AG04450 (cell line): ENCODE data around the gene SGSM2. TPM values are rescaled to one million over a fixed set of nuclear protein-coding genes. Genes with fewer than 3 reads are reported as not detected.
A peak's percentile ranks its signal among the peaks of the same experiment; 100 is the strongest.

ENCODE experiments used
- CTCF ChIA-PET: fragments of 300-600, 350-600 bp; formaldehyde crosslinking; extraction: SDS; loops from one replicate; lab custom pipeline; 2022; ENCODE audit warnings: antibody characterized with exemption, inconsistent platforms; lab: Charles Lee
- POLR2A ChIA-PET: fragments of 350-600 bp; formaldehyde crosslinking; extraction: SDS; loops from one replicate; lab custom pipeline; 2021; ENCODE audit warnings: antibody characterized with exemption, inconsistent platforms; lab: Yijun Ruan, JAX
- DNase-seq: peaks from one replicate; pipeline ENCODE4 v3.0.0-alpha.2; 2011; ENCODE audit warnings: low read depth, low spot score
- H3K27ac ChIP-seq: one replicate; pipeline ENCODE4 v1.5.1; 2012; ENCODE audit warnings: low read depth, low read length, control low read depth
- H3K27me3 ChIP-seq: one replicate; pipeline ENCODE4 v1.6.0; 2012; ENCODE audit warnings: low read length; ENCODE audit not compliant: control insufficient read depth, insufficient read depth
- H3K4me3 ChIP-seq: 2 replicates; pipeline ENCODE4 v1.5.1; 2011; ENCODE audit warnings: mild to moderate bottlenecking, low read depth, low read length, control low read depth
- H3K9me3 ChIP-seq: 2 replicates; pipeline ENCODE4 v1.5.1; 2012; ENCODE audit warnings: low read length; ENCODE audit not compliant: control insufficient read depth, insufficient read depth
- polyA plus RNA-seq: library from polyadenylated mRNA; depleted of rRNA; stranded (reverse); fragments of >200 nt; gene quantifications from 2 replicates; pipeline ENCODE4 v1.2.3, GENCODE V29; 2011
- TF ChIP-seq, protein P1 (sequence below): IDR thresholded peaks from 2 replicates; pipeline ENCODE4 v1.5.1; 2011; ENCODE audit warnings: low read depth, low read length, control low read depth, inconsistent platforms

The SGSM2 gene
- polyA plus RNA-seq, 1 experiment, result 19.7 TPM

DNA sequence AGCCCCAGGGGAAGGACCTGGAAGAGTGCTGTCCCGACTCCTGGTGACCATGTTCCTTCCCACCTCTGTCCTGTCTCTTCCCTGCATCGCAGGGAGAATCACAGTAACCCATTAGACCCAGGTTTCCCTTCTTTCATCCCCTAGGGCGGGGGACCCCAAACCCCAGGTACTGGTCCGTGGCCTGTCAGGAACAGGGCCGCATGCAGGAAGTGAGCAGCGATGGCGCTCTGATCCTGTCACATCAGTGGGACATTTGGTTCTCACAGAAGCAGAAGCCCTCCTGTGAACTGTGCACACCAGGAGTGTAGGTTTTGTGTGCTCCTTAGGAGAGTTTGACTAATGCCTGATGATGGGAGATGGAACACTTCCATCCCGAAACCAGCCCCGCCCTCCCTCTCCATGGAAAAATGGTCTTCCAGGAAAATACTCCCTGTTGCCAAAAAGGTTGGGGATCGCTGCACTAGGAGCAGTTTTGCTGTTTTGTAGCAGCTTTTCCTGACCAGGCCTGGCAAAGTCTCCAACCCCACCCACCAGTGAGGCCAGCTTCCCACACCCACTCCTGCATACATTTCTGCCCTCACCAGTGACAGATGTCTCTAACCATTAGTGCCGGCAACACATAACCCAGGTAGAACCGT lies 53.0 kb downstream of the SGSM2 start:
- Histone ChIP-seq H3K4me3 (no peak overlapping the region), H3K9me3 (no peaks in the 10 kb centered on the region; the same call in 1 of the 2 replicates), H3K27ac (no peak overlapping the region), H3K27me3 (no peaks in the 10 kb centered on the region)
- ChIA-PET CTCF (interaction anchor here (1.1 to 3.0 kb wide), 2 partner anchors 8 to 26 kb away, joined by 7 to 33 read pairs; no protein-coding TSS in a partner anchor), POLR2A (no interaction called here)
- no peak for DNase-seq
- TF ChIP-seq, protein P1, sequence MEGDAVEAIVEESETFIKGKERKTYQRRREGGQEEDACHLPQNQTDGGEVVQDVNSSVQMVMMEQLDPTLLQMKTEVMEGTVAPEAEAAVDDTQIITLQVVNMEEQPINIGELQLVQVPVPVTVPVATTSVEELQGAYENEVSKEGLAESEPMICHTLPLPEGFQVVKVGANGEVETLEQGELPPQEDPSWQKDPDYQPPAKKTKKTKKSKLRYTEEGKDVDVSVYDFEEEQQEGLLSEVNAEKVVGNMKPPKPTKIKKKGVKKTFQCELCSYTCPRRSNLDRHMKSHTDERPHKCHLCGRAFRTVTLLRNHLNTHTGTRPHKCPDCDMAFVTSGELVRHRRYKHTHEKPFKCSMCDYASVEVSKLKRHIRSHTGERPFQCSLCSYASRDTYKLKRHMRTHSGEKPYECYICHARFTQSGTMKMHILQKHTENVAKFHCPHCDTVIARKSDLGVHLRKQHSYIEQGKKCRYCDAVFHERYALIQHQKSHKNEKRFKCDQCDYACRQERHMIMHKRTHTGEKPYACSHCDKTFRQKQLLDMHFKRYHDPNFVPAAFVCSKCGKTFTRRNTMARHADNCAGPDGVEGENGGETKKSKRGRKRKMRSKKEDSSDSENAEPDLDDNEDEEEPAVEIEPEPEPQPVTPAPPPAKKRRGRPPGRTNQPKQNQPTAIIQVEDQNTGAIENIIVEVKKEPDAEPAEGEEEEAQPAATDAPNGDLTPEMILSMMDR, result no peak

DNA sequence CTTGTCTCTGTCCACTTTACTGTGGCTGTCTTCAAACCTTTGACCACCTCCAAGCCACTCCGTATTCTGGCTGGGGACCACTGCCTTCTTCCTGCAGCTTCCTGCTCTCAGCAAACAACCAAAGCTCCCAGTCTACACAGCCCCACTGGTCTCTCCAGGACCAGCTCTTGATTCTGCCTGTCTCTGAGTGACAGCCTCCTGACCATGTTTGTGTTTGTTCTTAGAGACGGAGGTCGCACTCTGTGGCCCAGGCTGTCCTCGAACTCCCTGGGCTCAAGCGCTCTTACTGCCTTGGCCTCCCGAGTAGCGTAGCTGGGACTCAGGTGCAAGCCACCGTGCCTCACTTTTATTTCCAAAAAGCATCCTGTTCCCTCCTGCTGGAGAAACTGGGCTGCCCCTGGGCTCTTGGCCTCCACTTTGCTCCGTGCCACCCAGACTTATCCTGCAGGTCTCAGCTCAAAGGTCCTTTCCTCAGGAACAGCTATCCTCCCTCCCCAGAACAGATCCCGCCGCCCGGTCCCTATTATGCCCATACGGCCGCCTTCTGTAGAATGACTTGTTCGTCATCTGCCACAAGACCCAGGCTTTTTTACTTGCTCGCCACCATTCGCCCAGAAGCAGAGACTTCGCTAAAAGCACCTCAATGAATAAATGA lies 54.4 kb downstream of the SGSM2 start:
- peak overlapping the region; percentile 78 for H3K27ac ChIP-seq
- TF ChIP-seq, protein P1, result no peak
- ChIA-PET POLR2A (interaction anchor here (0.6 to 3.1 kb wide), 6 partner anchors 8 to 44 kb away, joined by 3 to 31 read pairs (median 13); partner anchors contain the start of gene MNT), CTCF (interaction anchor here (1.1 to 3.7 kb wide), 3 partner anchors 10 to 36 kb away, joined by 3 to 33 read pairs (median 31); no protein-coding TSS in a partner anchor)
- no peaks in the 10 kb centered on the region for H3K27me3 ChIP-seq
- no peaks in the 10 kb centered on the region; the same call in 1 of the 2 replicates for H3K9me3 ChIP-seq
- peak overlapping the region; percentile 61 for H3K4me3 ChIP-seq
- no peak for DNase-seq

DNA sequence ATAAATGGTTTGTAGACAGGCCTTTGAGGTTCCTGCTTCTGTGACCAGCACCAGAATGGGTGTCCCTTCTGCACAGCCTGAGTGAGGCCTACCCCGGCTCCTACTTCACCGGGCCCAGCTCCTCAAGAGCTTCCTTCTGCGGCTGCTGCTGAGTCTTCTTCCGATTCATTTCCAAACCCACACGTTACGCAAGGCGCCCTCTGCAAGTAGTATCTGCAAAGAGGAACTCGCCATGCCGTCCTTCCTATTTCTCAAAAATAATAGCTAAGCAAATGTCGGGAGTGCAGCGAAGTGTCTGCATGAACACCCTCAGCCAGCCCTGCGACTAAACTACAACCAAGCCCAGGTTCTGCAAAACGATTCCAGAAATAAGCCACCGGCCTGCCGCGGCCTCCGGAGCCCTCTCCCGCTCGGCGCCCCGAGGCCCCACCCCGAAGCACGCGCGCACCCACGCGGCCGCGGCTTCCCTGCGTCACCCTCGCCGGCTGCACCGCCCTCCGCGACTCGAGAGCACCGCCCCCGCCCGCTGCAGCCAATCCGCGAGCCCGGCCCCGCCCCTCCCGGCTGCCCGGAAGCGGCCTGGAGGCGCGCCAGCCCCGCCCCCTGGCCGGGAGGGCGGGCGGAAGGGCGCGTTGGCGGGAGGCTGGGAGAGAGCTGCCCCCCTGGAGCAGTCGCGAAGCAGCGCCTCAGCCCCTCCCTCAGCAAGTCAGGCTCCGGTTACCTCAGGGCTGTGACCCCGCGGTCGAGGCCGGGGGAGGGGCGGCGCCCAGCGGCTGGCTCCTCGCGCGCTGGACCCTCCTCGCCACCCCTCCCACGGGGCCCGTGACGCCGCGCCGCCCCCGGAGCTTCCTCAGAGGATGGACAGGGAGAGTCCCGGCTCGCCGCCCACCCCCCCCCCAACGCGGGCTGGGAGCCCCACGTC lies 55.2 kb downstream of the SGSM2 start:
- ChIA-PET CTCF (interaction anchor here (0.6 to 3.7 kb wide), 5 partner anchors 10 to 1344 kb away, joined by 3 to 33 read pairs (median 5); no protein-coding TSS in a partner anchor), POLR2A (interaction anchor here (0.6 to 3.1 kb wide), 10 partner anchors 7 to 67 kb away, joined by 3 to 31 read pairs (median 4); partner anchors contain the start of gene MNT)
- TF ChIP-seq, protein P1, result no peak
- Histone ChIP-seq H3K27ac (peak overlapping the region; percentile 96), H3K9me3 (no peaks in the 10 kb centered on the region; the same call in 1 of the 2 replicates), H3K4me3 (peak overlapping the region; percentile 64), H3K27me3 (no peaks in the 10 kb centered on the region)
- peak; percentile 90 for DNase-seq

DNA sequence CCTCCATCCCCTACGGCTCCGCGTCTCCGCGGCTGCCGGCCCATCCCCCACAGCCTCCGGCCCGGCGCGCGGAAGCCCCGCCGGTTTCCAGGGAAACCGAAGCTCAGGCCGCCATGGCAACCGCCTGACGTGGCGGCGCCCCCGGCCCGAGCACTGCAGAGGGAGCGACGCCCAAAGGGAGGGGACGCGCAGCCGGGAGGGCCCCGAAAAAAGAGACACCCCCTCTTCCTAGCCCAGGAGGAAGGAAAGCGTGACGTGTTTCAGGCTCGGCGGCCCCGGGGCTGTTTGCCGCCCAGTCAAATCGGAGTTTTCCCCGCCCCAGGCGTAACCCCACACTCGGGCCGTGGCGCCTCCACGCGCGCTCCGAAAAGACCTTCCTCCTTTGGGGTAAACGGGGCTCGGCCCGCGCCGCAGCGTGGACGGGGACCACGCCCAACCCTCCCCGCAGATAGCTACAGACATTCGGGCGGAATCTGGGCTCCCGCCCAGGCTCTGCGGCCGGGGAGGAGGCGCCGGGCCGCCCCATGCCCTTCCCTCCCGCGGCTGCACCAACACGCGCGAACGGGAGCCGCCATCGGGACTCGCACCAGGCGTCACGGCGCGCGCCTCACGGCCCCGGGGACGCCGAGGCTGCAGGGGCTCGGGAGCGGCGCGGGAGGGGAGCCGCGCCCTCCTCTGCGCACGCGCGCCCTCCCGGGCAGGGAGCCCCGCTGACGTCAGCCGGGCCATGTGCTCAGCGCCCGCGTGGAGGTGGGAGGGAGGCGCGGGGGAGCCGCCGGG lies 56.1 kb downstream of the SGSM2 start:
- Histone ChIP-seq H3K27me3 (no peaks in the 10 kb centered on the region), H3K27ac (peak overlapping the region; percentile 96), H3K4me3 (peak overlapping the region; percentile 64), H3K9me3 (no peaks in the 10 kb centered on the region; the same call in 1 of the 2 replicates)
- DNase-seq, result peak; percentile 32
- POLR2A ChIA-PET, result interaction anchor here (0.6 to 3.1 kb wide), 7 partner anchors 8 to 66 kb away, joined by 3 to 31 read pairs (median 8); partner anchors contain the start of genes MNT and TSR1
- CTCF ChIA-PET, result interaction anchor here (0.6 to 3.7 kb wide), 4 partner anchors 11 to 1344 kb away, joined by 3 to 33 read pairs (median 18); no protein-coding TSS in a partner anchor
- TF ChIP-seq, protein P1, result no peak
